Mesendoderm (in vitro differentiated cells): ENCODE results near the gene NUF2.
A peak's percentile ranks its signal among the peaks of the same experiment; 100 is the strongest.

Experiments used
- DNase-seq: peaks from one replicate; pipeline ENCODE4 v3.0.0; 2013
- H2AK5ac ChIP-seq: 2 replicates; pipeline ENCODE4 v1.6.1; 2013; ENCODE audit warnings: low read length, inconsistent platforms
- H2BK120ac ChIP-seq: 2 replicates; pipeline ENCODE4 v1.6.1; 2013; ENCODE audit warnings: low read depth, mild to moderate bottlenecking, low read length, moderate library complexity, mixed read lengths
- H2BK15ac ChIP-seq: replicated peaks from 2 replicates; pipeline ENCODE4 v1.6.1; 2013; ENCODE audit warnings: low read depth, mild to moderate bottlenecking, moderate library complexity
- H2BK5ac ChIP-seq: 2 replicates; pipeline ENCODE4 v1.6.1; 2013; ENCODE audit warnings: low read length, inconsistent platforms
- H3K18ac ChIP-seq: 2 replicates; pipeline ENCODE4 v1.6.1; 2013; ENCODE audit warnings: mild to moderate bottlenecking, low read length, mixed read lengths
- H3K23ac ChIP-seq: one replicate; pipeline ENCODE4 v1.6.1; 2013; ENCODE audit warnings: low read length
- H3K27ac ChIP-seq: 2 replicates; pipeline ENCODE4 v1.5.1; 2013; ENCODE audit warnings: low read depth, mild to moderate bottlenecking, inconsistent platforms, low read length, moderate library complexity
- H3K27me3 ChIP-seq: 2 replicates; pipeline ENCODE4 v1.6.1; 2013; ENCODE audit warnings: low read length, control low read depth, mild to moderate bottlenecking, inconsistent platforms; ENCODE audit not compliant: insufficient read depth, poor library complexity
- H3K36me3 ChIP-seq: 2 replicates; pipeline ENCODE4 v1.6.1; 2013; ENCODE audit warnings: low read length, inconsistent platforms; ENCODE audit not compliant: control insufficient read depth, insufficient read depth
- H3K4ac ChIP-seq: one replicate; pipeline ENCODE4 v1.6.1; 2013; ENCODE audit warnings: low read depth, mild to moderate bottlenecking, low read length, moderate library complexity
- H3K4me1 ChIP-seq: 2 replicates; pipeline ENCODE4 v1.6.1; 2013; ENCODE audit warnings: low read depth, low read length, inconsistent platforms; ENCODE audit not compliant: control insufficient read depth
- H3K4me2 ChIP-seq: 2 replicates; pipeline ENCODE4 v1.6.1; 2013; ENCODE audit warnings: low read length
- H3K4me3 ChIP-seq: 2 replicates; pipeline ENCODE4 v1.5.1; 2013; ENCODE audit warnings: mild to moderate bottlenecking, low read length
- H3K56ac ChIP-seq: one replicate; pipeline ENCODE4 v1.6.1; 2013; ENCODE audit warnings: low read length
- H3K79me1 ChIP-seq: 2 replicates; pipeline ENCODE4 v1.6.1; 2013; ENCODE audit warnings: low read length, inconsistent platforms
- H3K79me2 ChIP-seq: 2 replicates; pipeline ENCODE4 v1.6.1; 2013; ENCODE audit warnings: mild to moderate bottlenecking, low read length; ENCODE audit not compliant: control insufficient read depth, insufficient read depth
- H3K9ac ChIP-seq: 2 replicates; pipeline ENCODE4 v1.6.1; 2013; ENCODE audit warnings: low read length, inconsistent platforms
- H4K5ac ChIP-seq: one replicate; pipeline ENCODE4 v1.6.1; 2013; ENCODE audit warnings: low read length
- H4K8ac ChIP-seq: one replicate; pipeline ENCODE4 v1.6.1; 2013; ENCODE audit warnings: low read depth, mild to moderate bottlenecking, control low read depth, low read length, moderate library complexity
- WGBS: extraction: QIAGEN DNeasy Blood & Tissue Kit; methylation state at CpG from one replicate; pipeline ENCODE4 v1.1.7; 2013; ENCODE audit warnings: low lambda C conversion rate, missing lambda C conversion rate; ENCODE audit not compliant: insufficient coverage; ENCODE audit errors: extremely low coverage; 5-methylcytosine and 5-hydroxymethylcytosine counted together

Gene NUF2

DNA sequence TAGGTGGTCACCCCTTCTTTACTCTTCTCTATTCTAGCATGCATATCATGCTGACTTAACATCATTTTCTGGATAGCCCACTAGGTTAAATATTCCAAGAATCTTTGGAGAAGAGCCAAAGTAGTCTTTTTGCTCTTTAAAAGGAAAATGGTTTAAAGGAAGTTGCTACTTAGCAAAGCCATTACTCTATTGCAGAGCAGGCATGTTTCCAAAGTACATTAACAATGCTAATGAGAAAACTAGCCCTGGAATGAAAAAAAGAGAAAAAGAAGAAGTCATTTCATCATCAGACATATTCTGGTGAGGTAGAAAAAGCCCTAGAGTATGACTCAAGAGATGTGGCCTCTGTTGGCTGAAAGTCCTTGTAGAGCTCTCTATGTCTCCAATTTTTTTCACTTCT is 74.0 kb downstream of the NUF2 start:
- H3K79me1 ChIP-seq = no peaks in the 10 kb centered on the region
- H2BK5ac ChIP-seq = no peak overlapping the region
- no peak overlapping the region for H3K18ac ChIP-seq
- H3K9ac ChIP-seq = no peak overlapping the region
- H4K8ac ChIP-seq = no peak overlapping the region
- H3K36me3 ChIP-seq = no peaks in the 10 kb centered on the region
- H3K23ac ChIP-seq = no peak overlapping the region
- no peak overlapping the region for H3K4ac ChIP-seq
- H3K56ac ChIP-seq = no peak overlapping the region
- H2BK120ac ChIP-seq = no peak overlapping the region
- no peak overlapping the region for H3K4me2 ChIP-seq
- H4K5ac ChIP-seq = no peak overlapping the region
- no peaks in the 10 kb centered on the region for H3K4me1 ChIP-seq
- H2BK15ac ChIP-seq = no peak overlapping the region
- no peak for DNase-seq
- H3K27ac ChIP-seq = no peak overlapping the region
- no peaks in the 10 kb centered on the region for H3K79me2 ChIP-seq
- no peak overlapping the region for H2AK5ac ChIP-seq
- no peak overlapping the region for H3K4me3 ChIP-seq
- H3K27me3 ChIP-seq = no peaks in the 10 kb centered on the region

DNA sequence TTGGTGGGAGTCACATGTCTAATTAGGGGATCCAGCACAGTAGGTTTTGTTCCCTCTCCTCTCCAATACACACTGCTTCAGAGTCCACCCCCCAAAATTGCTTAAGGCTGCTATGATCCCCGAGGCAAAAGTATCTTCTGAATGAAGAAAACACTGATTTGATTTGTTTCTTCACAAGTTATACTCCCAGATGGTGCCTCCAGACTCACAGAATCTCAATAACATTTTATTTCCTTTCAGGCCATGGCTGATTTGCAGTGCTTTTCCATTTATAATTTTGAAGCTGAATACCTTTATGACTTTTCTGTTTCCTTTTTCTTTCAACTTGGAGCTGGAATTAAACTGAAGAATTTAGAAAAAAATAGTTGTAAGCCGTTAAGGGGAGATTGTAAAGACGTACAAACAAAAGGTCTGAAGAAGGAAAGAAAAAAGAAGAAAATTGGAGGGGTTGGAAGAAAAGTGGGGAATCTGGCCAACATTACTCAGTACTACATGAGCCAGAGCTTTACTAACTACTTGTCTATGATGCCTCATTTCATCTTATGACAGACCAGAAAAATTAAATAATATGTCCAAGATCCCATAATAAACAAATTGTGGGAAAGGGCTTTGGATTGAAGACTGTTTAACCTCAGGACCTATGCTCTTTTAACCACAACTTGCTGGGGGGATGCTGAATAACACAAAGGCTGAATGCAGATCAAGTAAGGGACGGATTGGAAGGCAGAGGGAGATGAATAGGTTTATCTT is 75.9 kb downstream of the NUF2 start:
- Histone ChIP-seq H2BK120ac (no peak overlapping the region), H3K27me3 (no peaks in the 10 kb centered on the region), H4K8ac (no peak overlapping the region), H3K9ac (no peak overlapping the region), H3K4me1 (no peaks in the 10 kb centered on the region), H3K36me3 (no peaks in the 10 kb centered on the region), H3K79me1 (no peaks in the 10 kb centered on the region), H3K27ac (no peak overlapping the region), H3K18ac (no peak overlapping the region), H3K4me3 (no peak overlapping the region), H3K79me2 (no peaks in the 10 kb centered on the region), H3K56ac (no peak overlapping the region), H2AK5ac (no peak overlapping the region), H3K23ac (no peak overlapping the region), H4K5ac (no peak overlapping the region), H2BK5ac (no peak overlapping the region), H3K4me2 (no peak overlapping the region), H3K4ac (no peak overlapping the region), H2BK15ac (no peak overlapping the region)
- 100% methylated on average over 2 of the region's 4 CpGs for WGBS
- no peak for DNase-seq

DNA sequence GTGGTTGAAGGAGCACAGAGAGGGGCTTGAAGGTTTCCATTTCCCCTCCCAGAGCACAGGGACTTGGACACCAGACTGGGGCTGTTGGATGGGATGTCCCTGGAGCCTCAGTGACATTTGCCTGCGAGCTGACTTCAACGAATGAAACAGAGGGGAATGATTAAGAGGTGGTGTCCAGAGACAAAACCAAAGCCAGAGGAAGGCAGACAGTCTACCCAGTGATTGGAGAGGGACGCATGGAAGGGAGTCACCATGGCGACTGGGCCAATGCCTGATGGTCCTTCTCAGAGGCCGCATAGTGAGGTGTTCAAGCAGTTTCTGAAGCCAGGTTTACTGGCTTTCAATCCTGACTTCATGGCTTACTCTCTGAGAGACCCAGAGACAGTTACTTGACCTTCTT is 77.2 kb downstream of the NUF2 start:
- H3K18ac ChIP-seq = no peak overlapping the region

DNA sequence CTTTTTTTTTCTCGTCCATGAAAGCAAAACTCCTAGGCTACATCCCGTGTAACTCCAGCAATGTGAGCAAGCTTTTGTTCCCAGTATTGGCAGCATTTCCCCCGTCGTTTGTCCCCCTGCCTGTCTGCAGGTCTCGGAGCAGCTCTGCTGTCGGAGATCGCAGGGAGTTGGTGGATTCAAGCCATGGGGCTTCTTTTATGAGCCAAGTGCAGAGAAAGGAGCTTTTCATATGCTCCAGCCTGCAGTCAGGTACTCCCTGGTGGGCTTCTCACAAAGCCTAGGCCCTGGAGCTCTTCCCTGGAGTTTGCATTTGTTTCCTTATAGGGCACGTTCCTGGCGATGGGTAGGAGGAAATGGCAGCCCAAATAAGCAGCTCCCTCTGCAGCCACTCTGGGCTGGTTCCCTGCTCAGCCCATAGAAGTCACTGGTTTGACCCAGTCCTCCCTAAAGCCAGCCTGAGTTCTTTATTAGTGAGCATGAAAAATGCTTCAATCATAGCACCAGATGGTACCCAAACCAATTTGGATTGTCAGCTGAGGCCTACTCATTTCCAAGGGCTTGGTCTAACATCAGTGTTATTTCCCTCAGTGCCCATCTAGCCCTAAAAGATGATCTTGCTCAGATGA is 78.3 kb downstream of the NUF2 start:
- no peaks in the 10 kb centered on the region for H3K79me2 ChIP-seq
- no peak overlapping the region for H3K9ac ChIP-seq
- no peak overlapping the region for H3K4me3 ChIP-seq
- no peak overlapping the region for H2BK15ac ChIP-seq
- H3K79me1 ChIP-seq = no peaks in the 10 kb centered on the region
- H2BK5ac ChIP-seq = no peak overlapping the region
- WGBS = no CpG with 5 or more reads among the region's 9 CpGs
- H3K27me3 ChIP-seq = no peaks in the 10 kb centered on the region
- no peak overlapping the region for H3K4me2 ChIP-seq
- peak overlapping the region; percentile 59 for H3K56ac ChIP-seq
- H3K4me1 ChIP-seq = no peaks in the 10 kb centered on the region
- no peak overlapping the region for H3K4ac ChIP-seq
- H4K8ac ChIP-seq = no peak overlapping the region
- H3K23ac ChIP-seq = no peak overlapping the region
- H2AK5ac ChIP-seq = no peak overlapping the region
- peak; percentile 43 for DNase-seq
- no peak overlapping the region for H3K18ac ChIP-seq
- no peak overlapping the region for H4K5ac ChIP-seq
- no peak overlapping the region for H2BK120ac ChIP-seq
- H3K27ac ChIP-seq = no peak overlapping the region
- H3K36me3 ChIP-seq = no peaks in the 10 kb centered on the region

More for the DNA sequence above, 77.2 kb downstream of the NUF2 start:
- H3K4ac ChIP-seq = no peak overlapping the region
- no peak overlapping the region for H3K9ac ChIP-seq
- no peaks in the 10 kb centered on the region for H3K36me3 ChIP-seq
- H4K8ac ChIP-seq = no peak overlapping the region
- no peak for DNase-seq
- no peak overlapping the region for H3K4me2 ChIP-seq
- H3K23ac ChIP-seq = peak overlapping the region; percentile 3
- H2AK5ac ChIP-seq = no peak overlapping the region
- no peak overlapping the region for H3K27ac ChIP-seq
- H2BK15ac ChIP-seq = no peak overlapping the region
- no peak overlapping the region for H2BK120ac ChIP-seq
- H3K79me2 ChIP-seq = no peaks in the 10 kb centered on the region
- H3K4me1 ChIP-seq = no peaks in the 10 kb centered on the region
- no peaks in the 10 kb centered on the region for H3K79me1 ChIP-seq
- H2BK5ac ChIP-seq = no peak overlapping the region
- H4K5ac ChIP-seq = no peak overlapping the region
- no peak overlapping the region for H3K4me3 ChIP-seq
- WGBS = no CpG with 5 or more reads among the region's 5 CpGs
- no peak overlapping the region for H3K56ac ChIP-seq
- H3K27me3 ChIP-seq = no peaks in the 10 kb centered on the region

DNA sequence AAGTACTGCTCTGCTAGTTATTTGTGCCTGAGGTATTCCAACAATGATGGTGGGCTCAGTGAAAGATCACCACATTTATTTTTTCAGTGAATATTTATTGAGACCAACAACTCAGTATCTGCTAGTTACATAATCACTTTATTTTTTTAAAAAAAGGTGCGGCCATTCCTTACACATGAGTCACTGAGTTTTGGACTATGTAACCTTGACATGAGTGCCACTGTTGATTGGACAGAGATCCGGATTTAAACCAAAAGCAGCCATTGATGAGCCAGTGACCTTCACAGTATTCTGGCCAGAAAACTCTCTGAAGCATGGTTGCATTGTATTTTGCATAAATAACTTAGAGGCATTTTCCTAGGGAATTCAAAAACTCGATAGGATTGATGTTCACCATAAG is 79.5 kb downstream of the NUF2 start:
- no peak overlapping the region for H3K4me3 ChIP-seq
- H3K79me1 ChIP-seq = no peaks in the 10 kb centered on the region
- H2BK5ac ChIP-seq = no peak overlapping the region
- H2AK5ac ChIP-seq = no peak overlapping the region
- H3K23ac ChIP-seq = no peak overlapping the region
- H2BK15ac ChIP-seq = no peak overlapping the region
- no peak overlapping the region for H3K4ac ChIP-seq
- H3K36me3 ChIP-seq = no peaks in the 10 kb centered on the region
- WGBS = no CpG with 5 or more reads among the region's 3 CpGs
- no peaks in the 10 kb centered on the region for H3K4me1 ChIP-seq
- no peak overlapping the region for H4K5ac ChIP-seq
- no peak for DNase-seq
- H2BK120ac ChIP-seq = no peak overlapping the region
- no peak overlapping the region for H3K9ac ChIP-seq
- no peaks in the 10 kb centered on the region for H3K27me3 ChIP-seq
- no peak overlapping the region for H3K18ac ChIP-seq
- no peak overlapping the region for H3K4me2 ChIP-seq
- no peak overlapping the region for H4K8ac ChIP-seq
- no peak overlapping the region for H3K27ac ChIP-seq
- no peaks in the 10 kb centered on the region for H3K79me2 ChIP-seq
- no peak overlapping the region for H3K56ac ChIP-seq
